Breast epithelium (tissue), 3 donors: ENCODE measurements around the gene TRIM24.

Experiments
- POLR2A ChIP-seq: fragments of 450-650 bp; IDR thresholded peaks from one replicate; pipeline ENCODE4 v1.6.1; 2016; ENCODE audit warnings: antibody characterized with exemption, mild to moderate bottlenecking, moderate library complexity
- TF ChIP-seq, protein P1 (sequence below), 3 donors: fragments of 450-650 bp; IDR thresholded peaks; one replicate each; pipeline ENCODE4 v1.5.1; 2016 to 2017; ENCODE audit warnings: antibody characterized with exemption in 3 of 3, mild to moderate bottlenecking in 3 of 3, moderate library complexity in 3 of 3

DNA sequence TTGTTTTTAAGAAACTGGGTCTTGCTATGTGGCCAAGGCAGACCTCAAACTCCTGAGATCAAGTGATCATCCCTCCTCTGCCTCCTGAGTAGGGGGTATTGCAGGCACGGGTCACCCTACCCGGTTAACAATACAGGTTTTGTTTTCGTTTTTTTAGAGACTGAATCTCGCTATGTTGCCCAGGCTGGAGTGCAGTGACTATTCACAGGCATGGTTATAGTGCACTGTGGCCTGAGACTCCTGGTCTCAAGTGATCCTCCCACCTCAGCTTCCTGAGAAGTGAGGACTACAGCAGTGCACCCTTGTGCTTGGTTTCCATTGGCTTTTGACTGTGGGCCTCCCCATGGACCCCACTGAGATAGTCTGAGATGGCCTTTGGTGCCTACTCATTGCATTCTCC, 3.8 kb upstream of the TRIM24 start:
- TF ChIP-seq, protein P1, sequence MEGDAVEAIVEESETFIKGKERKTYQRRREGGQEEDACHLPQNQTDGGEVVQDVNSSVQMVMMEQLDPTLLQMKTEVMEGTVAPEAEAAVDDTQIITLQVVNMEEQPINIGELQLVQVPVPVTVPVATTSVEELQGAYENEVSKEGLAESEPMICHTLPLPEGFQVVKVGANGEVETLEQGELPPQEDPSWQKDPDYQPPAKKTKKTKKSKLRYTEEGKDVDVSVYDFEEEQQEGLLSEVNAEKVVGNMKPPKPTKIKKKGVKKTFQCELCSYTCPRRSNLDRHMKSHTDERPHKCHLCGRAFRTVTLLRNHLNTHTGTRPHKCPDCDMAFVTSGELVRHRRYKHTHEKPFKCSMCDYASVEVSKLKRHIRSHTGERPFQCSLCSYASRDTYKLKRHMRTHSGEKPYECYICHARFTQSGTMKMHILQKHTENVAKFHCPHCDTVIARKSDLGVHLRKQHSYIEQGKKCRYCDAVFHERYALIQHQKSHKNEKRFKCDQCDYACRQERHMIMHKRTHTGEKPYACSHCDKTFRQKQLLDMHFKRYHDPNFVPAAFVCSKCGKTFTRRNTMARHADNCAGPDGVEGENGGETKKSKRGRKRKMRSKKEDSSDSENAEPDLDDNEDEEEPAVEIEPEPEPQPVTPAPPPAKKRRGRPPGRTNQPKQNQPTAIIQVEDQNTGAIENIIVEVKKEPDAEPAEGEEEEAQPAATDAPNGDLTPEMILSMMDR (IDR thresholded peaks at IDR 0.05) = no peak
- no peak for TF ChIP-seq POLR2A
